HEK293 (cell line): ENCODE measurements around the gene RBFOX2.

Source experiments
- HOXA7 ChIP-seq: sonication (generic); formaldehyde crosslinking; IDR thresholded peaks from 2 replicates; pipeline ENCODE4 v1.8.1; 2022; ENCODE audit warnings: missing genetic modification reagents, borderline replicate concordance
- ZNF114 ChIP-seq: fragments of 450-650 bp; formaldehyde crosslinking; IDR thresholded peaks from 2 replicates; pipeline ENCODE4 v1.5.0; 2017; ENCODE audit warnings: missing biosample characterization, missing genetic modification characterization
- ZNF24 ChIP-seq: fragments of 450-650 bp; formaldehyde crosslinking; IDR thresholded peaks from 2 replicates; pipeline ENCODE4 v1.5.1; 2016; ENCODE audit warnings: missing biosample characterization, missing genetic modification characterization
- ZNF324 ChIP-seq: fragments of 450-650 bp; formaldehyde crosslinking; IDR thresholded peaks from 2 replicates; pipeline ENCODE4 v1.5.1; 2016; ENCODE audit warnings: missing biosample characterization, missing genetic modification characterization
- TF ChIP-seq, protein P1 (sequence below): fragments of 450-650 bp; formaldehyde crosslinking; IDR thresholded peaks from 2 replicates; pipeline ENCODE4 v1.5.1; 2016; ENCODE audit warnings: missing biosample characterization, missing genetic modification characterization
- TF ChIP-seq, protein P2 (sequence below): fragments of 450-650 bp; formaldehyde crosslinking; IDR thresholded peaks from 2 replicates; pipeline ENCODE4 v1.5.1; 2016; ENCODE audit warnings: missing biosample characterization, missing genetic modification characterization

DNA sequence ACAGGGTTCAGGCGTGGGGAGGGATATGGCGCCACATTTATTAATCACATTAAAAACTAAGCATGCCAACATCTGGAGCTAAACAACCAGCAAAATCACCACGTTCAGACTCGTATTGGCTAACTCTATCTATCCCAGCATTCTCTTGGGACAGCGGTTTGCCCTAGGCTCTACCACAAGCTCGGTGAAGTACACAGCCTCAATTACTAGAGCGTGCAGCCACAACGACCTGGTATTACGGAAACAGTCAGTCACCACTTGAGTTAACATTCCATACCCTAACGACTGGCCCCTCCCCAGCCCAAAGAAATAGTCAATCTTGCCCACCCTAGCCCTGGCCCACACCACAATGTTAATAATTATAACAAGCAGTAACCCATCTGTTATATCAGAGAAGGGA is 278.8 kb downstream of the RBFOX2 start:
- TF ChIP-seq, protein P1, sequence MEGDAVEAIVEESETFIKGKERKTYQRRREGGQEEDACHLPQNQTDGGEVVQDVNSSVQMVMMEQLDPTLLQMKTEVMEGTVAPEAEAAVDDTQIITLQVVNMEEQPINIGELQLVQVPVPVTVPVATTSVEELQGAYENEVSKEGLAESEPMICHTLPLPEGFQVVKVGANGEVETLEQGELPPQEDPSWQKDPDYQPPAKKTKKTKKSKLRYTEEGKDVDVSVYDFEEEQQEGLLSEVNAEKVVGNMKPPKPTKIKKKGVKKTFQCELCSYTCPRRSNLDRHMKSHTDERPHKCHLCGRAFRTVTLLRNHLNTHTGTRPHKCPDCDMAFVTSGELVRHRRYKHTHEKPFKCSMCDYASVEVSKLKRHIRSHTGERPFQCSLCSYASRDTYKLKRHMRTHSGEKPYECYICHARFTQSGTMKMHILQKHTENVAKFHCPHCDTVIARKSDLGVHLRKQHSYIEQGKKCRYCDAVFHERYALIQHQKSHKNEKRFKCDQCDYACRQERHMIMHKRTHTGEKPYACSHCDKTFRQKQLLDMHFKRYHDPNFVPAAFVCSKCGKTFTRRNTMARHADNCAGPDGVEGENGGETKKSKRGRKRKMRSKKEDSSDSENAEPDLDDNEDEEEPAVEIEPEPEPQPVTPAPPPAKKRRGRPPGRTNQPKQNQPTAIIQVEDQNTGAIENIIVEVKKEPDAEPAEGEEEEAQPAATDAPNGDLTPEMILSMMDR, result no peak
- TF ChIP-seq ZNF24 (tag by site-specific recombination) (no peak), ZNF114 (tag by site-specific recombination) (no peak), HOXA7 (CRISPR knock-in tag) (no peak), ZNF324 (no peak)
- TF ChIP-seq, protein P2, sequence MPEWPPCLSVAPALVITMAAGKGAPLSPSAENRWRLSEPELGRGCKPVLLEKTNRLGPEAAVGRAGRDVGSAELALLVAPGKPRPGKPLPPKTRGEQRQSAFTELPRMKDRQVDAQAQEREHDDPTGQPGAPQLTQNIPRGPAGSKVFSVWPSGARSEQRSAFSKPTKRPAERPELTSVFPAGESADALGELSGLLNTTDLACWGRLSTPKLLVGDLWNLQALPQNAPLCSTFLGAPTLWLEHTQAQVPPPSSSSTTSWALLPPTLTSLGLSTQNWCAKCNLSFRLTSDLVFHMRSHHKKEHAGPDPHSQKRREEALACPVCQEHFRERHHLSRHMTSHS (tag by site-specific recombination), result no peak
